LNCAP (cell line): ENCODE results near the gene SLC25A47.

Experiments
- TF ChIP-seq, protein P1 (sequence below): fragments of 450-650 bp; IDR thresholded peaks from 2 replicates; pipeline ENCODE4 v1.5.1; 2017; ENCODE audit warnings: mild to moderate bottlenecking

SLC25A47 gene

DNA sequence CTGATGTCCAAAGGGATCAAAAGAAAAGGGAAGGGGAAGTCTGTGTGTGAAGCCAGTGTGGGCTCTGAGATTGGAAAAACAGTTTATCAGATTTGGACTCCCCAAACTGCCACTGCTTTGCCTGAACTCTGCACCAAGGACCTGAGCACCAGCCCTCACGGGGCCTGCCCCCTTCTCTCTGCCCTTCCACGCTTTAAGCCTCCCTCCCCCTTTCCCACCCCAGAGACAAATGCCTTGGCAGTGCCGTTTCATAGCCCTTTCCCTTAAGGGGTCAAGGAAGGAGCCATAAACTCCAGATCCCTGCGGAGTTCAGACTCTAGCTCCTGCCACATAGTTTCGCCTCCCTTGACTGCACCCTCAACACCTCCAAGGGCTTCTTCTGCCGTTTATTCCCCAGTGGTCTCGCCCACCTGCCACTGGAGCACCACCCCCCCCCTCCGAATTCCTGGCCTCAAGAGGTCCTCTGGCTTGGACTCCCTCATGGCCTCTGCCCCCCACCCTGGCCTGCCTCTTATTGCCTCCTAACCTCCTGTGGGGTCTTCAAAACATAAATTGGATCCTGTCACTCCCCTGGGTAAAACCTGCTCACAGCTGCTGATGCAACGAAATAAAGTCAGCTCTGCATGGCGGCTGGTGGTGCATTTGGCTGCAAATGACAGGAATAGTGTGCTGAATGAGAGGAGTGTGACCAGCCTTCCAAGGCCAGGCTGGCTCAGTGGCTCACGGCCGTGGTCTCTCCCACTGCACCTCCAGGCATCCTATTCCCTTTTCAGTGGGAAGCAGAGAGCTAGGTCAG, 35.7 kb upstream of the SLC25A47 start:
- TF ChIP-seq, protein P1, sequence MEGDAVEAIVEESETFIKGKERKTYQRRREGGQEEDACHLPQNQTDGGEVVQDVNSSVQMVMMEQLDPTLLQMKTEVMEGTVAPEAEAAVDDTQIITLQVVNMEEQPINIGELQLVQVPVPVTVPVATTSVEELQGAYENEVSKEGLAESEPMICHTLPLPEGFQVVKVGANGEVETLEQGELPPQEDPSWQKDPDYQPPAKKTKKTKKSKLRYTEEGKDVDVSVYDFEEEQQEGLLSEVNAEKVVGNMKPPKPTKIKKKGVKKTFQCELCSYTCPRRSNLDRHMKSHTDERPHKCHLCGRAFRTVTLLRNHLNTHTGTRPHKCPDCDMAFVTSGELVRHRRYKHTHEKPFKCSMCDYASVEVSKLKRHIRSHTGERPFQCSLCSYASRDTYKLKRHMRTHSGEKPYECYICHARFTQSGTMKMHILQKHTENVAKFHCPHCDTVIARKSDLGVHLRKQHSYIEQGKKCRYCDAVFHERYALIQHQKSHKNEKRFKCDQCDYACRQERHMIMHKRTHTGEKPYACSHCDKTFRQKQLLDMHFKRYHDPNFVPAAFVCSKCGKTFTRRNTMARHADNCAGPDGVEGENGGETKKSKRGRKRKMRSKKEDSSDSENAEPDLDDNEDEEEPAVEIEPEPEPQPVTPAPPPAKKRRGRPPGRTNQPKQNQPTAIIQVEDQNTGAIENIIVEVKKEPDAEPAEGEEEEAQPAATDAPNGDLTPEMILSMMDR, result no peak

DNA sequence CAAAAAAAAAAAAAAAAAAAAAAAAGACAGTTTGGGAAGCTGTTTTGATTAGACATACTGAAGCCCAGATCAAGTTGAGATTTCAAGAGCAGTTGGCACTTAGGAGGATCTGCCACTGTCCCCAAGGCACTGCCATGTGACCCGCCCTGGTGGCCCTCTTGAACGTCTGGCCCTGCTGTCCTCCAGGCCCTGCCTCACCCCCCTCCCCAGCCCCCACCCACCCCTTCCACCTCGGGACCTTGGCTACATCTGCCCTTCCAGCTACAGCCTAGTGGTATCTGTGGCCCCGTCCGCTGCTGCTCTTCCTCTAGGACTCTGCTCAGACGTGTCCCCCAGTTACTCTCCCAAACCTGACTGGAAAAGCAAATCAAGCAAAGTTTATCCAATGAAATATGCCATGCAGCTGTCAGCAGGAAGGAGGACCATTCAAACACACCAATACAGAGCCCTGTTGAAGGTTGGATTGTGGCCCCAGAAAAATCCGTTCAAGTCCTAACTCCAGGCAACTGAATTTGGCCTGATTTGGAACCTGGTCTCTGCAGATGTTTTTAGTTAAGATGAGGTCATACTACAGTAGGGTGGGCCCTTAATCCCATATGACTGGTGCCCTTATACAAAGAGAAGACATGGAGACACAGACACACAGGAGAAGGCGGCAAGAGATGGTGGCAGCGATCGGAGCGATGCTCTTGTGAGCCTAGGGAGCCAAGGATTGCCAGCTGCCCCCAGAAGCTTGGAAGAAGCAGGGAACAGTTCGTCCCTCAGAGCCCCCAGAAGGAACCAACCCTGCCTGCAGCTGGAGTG, 34.6 kb upstream of the SLC25A47 start:
- TF ChIP-seq, protein P1, result no peak

DNA sequence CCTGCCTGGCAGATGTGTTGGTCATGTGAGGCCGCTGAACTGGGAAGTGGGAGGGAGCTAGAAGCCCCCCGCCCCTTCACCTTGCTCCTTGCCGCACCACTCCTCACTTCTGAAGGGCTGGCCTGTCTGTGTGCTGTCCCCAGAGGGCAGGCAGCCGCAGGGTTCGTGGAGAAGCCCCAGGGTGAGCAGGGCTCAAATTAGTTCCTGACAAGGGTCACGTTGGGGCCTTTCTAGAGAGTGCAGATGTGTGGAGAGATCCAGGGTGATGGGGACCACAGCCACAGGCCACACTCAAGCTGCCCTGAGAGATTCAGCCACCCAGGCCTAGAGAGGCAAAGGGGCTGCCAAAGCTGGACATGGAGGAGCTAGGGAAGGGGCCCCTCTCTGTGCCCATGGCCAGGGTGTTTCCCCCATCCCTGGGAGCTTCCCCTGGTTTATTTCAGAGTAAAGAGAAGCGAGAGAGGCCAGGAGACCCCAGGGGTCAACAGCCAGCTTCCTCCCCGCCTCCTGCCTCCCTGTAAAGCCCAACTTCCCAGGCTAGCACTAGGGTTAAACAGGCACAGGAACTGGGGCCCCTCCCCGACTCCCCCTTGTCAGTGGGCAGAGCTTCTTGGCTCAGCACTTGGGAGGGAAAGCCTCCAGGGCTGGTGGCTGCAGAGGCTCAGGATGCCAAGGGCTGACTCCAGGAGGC, 33.1 kb upstream of the SLC25A47 start:
- TF ChIP-seq, protein P1, result no peak

DNA sequence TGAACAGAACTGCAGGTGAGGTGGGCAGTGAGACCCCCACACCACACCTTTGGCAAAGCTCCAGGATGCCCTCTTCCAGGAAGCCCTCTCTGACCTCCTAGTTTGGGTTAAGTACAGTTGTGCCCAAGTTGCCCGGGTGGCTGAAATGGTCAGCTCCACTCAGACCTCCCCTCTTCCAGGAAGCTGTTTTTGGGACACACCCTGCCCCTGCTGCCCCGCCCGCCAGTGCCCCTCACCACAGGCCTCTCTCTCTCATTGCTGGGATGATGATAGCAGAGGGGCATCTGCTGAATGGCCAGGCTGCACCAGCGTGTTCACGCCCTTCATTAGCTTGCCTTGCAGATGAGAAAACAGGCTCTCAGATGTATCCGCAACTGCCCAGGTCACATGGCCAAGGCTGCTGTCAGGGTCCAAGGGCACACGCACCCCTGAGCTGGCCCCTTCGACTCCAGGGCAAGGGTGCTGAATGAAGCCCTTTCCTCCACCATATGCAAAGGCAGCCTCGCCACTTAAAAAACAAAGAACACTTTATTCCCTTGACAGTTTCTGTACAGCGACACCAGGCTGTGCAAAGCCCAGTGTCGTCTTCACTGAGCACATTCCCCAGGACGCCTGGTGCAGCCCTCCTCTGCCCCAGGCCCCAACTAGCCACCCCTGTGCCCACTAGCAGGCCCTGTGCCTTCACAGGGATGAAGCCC, 32.4 kb upstream of the SLC25A47 start:
- TF ChIP-seq, protein P1, result no peak

DNA sequence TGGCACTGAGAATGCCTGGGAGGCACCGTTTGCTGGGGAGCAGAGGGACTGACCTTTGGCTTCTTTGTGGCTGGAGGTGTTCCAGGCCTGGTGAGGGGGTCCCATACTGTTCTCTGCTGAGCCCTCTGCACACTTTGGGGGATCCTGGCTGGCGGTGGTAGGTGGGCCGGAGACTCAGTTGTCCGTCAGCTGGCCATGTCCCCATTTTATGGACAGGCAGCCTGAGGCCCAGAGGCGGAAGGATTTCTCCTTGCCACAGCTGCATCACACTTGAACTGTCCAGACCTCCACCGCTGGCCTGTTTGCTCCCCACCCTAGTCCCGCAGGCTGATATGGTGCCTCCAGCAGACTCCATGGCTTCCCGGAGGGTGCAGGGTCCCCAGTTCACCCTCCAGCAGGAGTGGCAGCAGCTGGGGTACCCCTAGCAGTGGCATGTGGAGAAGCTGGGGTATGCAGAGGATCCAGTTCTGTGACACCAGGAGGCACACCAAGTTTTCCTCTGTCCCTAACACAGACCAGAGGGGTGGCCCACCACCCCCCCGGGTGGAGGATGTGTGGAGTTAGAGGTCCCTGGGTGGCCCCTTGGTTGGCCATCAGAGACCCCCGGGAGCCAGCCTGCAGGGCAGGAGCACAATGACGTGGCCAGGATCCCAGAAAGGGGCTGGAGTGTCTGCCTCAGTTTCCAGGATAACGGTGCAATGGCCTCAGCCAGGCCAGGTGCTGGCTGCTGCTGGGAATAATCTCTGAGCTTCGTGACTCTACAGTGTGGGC, 31.6 kb upstream of the SLC25A47 start:
- TF ChIP-seq, protein P1, result no peak

DNA sequence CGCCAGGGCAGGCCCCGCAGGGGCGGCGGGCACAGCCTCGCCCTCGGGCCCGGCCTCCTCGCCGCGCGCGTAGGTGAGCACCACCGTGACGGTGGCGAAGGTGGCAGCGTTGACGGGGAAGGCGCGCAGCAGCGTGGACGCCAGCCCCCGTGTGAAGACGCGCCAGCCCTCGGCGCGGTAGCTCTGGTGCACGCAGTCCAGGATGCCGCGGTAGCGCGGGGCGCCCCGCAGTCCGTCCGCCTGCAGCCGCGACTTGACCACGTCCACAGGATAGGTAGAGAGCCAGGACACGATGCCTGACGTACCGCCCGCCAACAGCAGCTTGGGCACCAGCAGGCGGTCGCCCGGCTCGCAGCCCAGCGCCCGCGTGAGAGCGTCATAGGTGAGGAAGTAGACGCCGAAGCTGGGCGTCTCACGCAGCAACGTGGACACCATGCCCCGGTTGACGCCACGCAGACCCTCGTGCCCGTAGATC, 30.8 kb upstream of the SLC25A47 start:
- TF ChIP-seq, protein P1, result no peak
